PC-9 (cell line): Measurements from ENCODE around the gene TTC28. TPM values are rescaled to one million over a fixed set of nuclear protein-coding genes. Genes with fewer than 3 reads are reported as not detected.

Experiments
- BruUV-seq: library from RNA; stranded (reverse); fragments of 400-500 nt; replicated peaks from 2 replicates; lab custom pipeline; 2021; lab: Mats Ljungman, UMichigan
- CTCF ChIA-PET: fragments of 300-600 bp; sonication (Branson Sonifier 250); formaldehyde crosslinking; loops from one replicate; lab custom pipeline; 2022; ENCODE audit warnings: antibody characterized with exemption; lab: Charles Lee
- POLR2A ChIA-PET: fragments of 300-600 bp; sonication (Branson Sonifier 250); formaldehyde crosslinking; loops from one replicate; lab custom pipeline; 2022; ENCODE audit warnings: antibody characterized with exemption; ENCODE audit not compliant: unreplicated experiment; lab: Charles Lee
- DNase-seq, 2 experiments: peaks; one replicate each; pipeline versions ENCODE4 v3.0.0 to v3.0.0-alpha.2; 2015 to 2022; ENCODE audit warnings: mixed read lengths in 1 of 2
- H2AFZ ChIP-seq: fragments of 200-600 bp; sonication (generic); 2 replicates; pipeline ENCODE4 v1.8.1; 2017; ENCODE audit warnings: antibody characterized with exemption
- H3F3A ChIP-seq: fragments of 200-600 bp; sonication (generic); 2 replicates; pipeline ENCODE4 v1.8.1; 2017; ENCODE audit warnings: antibody characterized with exemption, mild to moderate bottlenecking, low read depth; ENCODE audit not compliant: insufficient read depth
- H3K27ac ChIP-seq: fragments of 200-600 bp; sonication (generic); 2 replicates; pipeline ENCODE4 v1.6.1; 2016; ENCODE audit warnings: mixed run types
- H3K27me3 ChIP-seq: fragments of 200-600 bp; sonication (generic); 2 replicates; pipeline ENCODE4 v1.6.1; 2016; ENCODE audit warnings: low read depth, mixed run types; ENCODE audit not compliant: insufficient read depth
- H3K36me3 ChIP-seq: fragments of 200-600 bp; sonication (generic); 2 replicates; pipeline ENCODE4 v1.6.1; 2016; ENCODE audit warnings: low read depth, mixed run types
- H3K4me1 ChIP-seq: fragments of 200-600 bp; sonication (generic); replicated peaks from 2 replicates; pipeline ENCODE4 v1.6.1; 2016; ENCODE audit warnings: mixed run types; ENCODE audit not compliant: insufficient read depth
- H3K4me2 ChIP-seq: fragments of 200-600 bp; sonication (generic); 2 replicates; pipeline ENCODE4 v1.6.1; 2017; ENCODE audit warnings: mixed run types
- H3K4me3 ChIP-seq: fragments of 200-600 bp; sonication (generic); 2 replicates; pipeline ENCODE4 v1.6.1; 2016; ENCODE audit warnings: mixed run types
- H3K79me2 ChIP-seq: fragments of 200-600 bp; sonication (generic); 2 replicates; pipeline ENCODE4 v1.6.1; 2017; ENCODE audit warnings: low read depth, mixed run types
- H3K9me2 ChIP-seq: fragments of 200-600 bp; sonication (generic); 2 replicates; pipeline ENCODE4 v1.8.1; 2017; ENCODE audit warnings: mild to moderate bottlenecking; ENCODE audit not compliant: insufficient read depth
- H3K9me3 ChIP-seq: fragments of 200-600 bp; sonication (generic); 2 replicates; pipeline ENCODE4 v1.8.1; 2016; ENCODE audit warnings: low read depth; ENCODE audit not compliant: insufficient read depth
- H4K20me1 ChIP-seq: fragments of 200-600 bp; sonication (generic); 2 replicates; pipeline ENCODE4 v1.8.1; 2017; ENCODE audit not compliant: insufficient read depth
- CTCF ChIP-seq: fragments of 200-600 bp; sonication (generic); conservative IDR thresholded peaks from 2 replicates; pipeline ENCODE4 v1.6.1; 2017; ENCODE audit warnings: mixed run types, antibody characterized with exemption, mild to moderate bottlenecking, moderate library complexity
- EZH2 ChIP-seq: fragments of 200-600 bp; sonication (generic); IDR thresholded peaks from 2 replicates; pipeline ENCODE4 v1.8.0; 2017; ENCODE audit warnings: antibody characterized with exemption, low read depth
- intact Hi-C: fragments of 100-400 bp; cut with micrococcal nuclease; formaldehyde crosslinking; loops from one replicate; pipeline ENCODE4 v1.10.0; 2022; ENCODE audit not compliant: unreplicated experiment
- total RNA-seq: library from RNA; stranded (reverse); gene quantifications from 2 replicates; pipeline ENCODE4 v1.2.3, GENCODE V29; 2021

The TTC28 gene
- total RNA-seq, 1 experiment from 2014 or later = 6.7 TPM

GRCh38 chr22:28450109-28450508, 229.5 kb downstream of the TTC28 start:
- POLR2A ChIA-PET = no interaction called here
- TF ChIP-seq CTCF (no peak), EZH2 (no peak)
- no peaks in the 10 kb centered on the region for H3K27me3 ChIP-seq
- no peaks in the 10 kb centered on the region for H3K4me1 ChIP-seq
- H3K36me3 ChIP-seq = no peaks in the 10 kb centered on the region
- H3K9me2 ChIP-seq = no peaks in the 10 kb centered on the region
- H4K20me1 ChIP-seq = no peaks in the 10 kb centered on the region
- no peak for DNase-seq
- H2AFZ ChIP-seq = no peak overlapping the region
- intact Hi-C loops = no loop called here
- H3F3A ChIP-seq = no peaks in the 10 kb centered on the region
- no peak overlapping the region for H3K27ac ChIP-seq
- no peaks in the 10 kb centered on the region for H3K79me2 ChIP-seq
- BruUV-seq = no TSS peak
- no peak overlapping the region for H3K4me3 ChIP-seq
- H3K4me2 ChIP-seq = no peak overlapping the region
- no peaks in the 10 kb centered on the region for H3K9me3 ChIP-seq
- CTCF ChIA-PET = no interaction called here

- Histone ChIP-seq H2AFZ (no peak overlapping the region), H3K27me3 (no peaks in the 10 kb centered on the region), H3K36me3 (no peaks in the 10 kb centered on the region), H3K9me3 (no peaks in the 10 kb centered on the region), H3K79me2 (no peaks in the 10 kb centered on the region), H3K4me2 (no peak overlapping the region), H3F3A (no peaks in the 10 kb centered on the region), H3K27ac (no peak overlapping the region), H4K20me1 (no peaks in the 10 kb centered on the region), H3K4me3 (no peak overlapping the region), H3K4me1 (no peaks in the 10 kb centered on the region), H3K9me2 (no peaks in the 10 kb centered on the region)
- DNase-seq = no peak
- BruUV-seq = no TSS peak
- intact Hi-C loops = loop anchor here (10.0 kb wide), 1 partner anchor 136 kb away; no protein-coding TSS in a partner anchor
- POLR2A ChIA-PET = no interaction called here
- CTCF ChIA-PET = no interaction called here
- TF ChIP-seq CTCF (no peak), EZH2 (no peak)
These were observed 230.6 kb downstream of the TTC28 start for GRCh38 chr22:28449041-28449440.

DNA sequence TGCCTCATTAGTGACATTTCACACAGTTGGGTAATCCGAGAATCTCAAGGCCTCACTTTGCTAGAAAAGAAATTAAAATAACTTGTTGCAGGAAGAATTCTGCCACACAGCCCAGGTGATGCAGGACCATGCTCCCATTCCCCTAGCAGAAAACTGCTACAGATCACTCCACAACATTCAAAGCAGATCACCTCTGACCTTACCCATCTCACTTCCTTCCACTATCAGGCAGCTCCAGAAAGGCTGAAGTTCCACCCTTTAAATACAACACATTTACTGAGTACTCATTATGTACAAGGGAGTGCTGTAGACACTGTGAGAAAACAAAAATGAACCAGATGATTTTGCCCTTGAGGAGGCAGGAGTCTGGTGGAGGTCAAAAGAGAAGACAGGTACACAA, 231.0 kb downstream of the TTC28 start:
- intact Hi-C loops = loop anchor here (10.0 kb wide), 1 partner anchor 136 kb away; no protein-coding TSS in a partner anchor

More for the DNA sequence above, 231.0 kb downstream of the TTC28 start:
- Histone ChIP-seq H3K36me3 (no peaks in the 10 kb centered on the region), H2AFZ (no peak overlapping the region), H3K79me2 (no peaks in the 10 kb centered on the region), H3K4me3 (no peak overlapping the region), H3K27me3 (no peaks in the 10 kb centered on the region), H4K20me1 (no peaks in the 10 kb centered on the region), H3F3A (no peaks in the 10 kb centered on the region), H3K4me2 (no peak overlapping the region), H3K9me3 (no peaks in the 10 kb centered on the region), H3K27ac (no peak overlapping the region), H3K9me2 (no peaks in the 10 kb centered on the region), H3K4me1 (no peaks in the 10 kb centered on the region)
- TF ChIP-seq CTCF (no peak), EZH2 (no peak)
- CTCF ChIA-PET = no interaction called here
- BruUV-seq = no TSS peak
- POLR2A ChIA-PET = no interaction called here
- no peak for DNase-seq
